H1 (cell line): ENCODE data around the gene SLC44A1.

ENCODE experiments used
- CTCF ChIP-seq, 3 experiments: IDR thresholded peaks; 1 replicate in 2 of 3; 2 replicates in 1 of 3; pipeline versions ENCODE4 v1.5.1 to v1.6.1; 2011; ENCODE audit warnings: low read length in 3 of 3, mild to moderate bottlenecking in 3 of 3, inconsistent platforms in 2 of 3, low read depth in 1 of 3, moderate library complexity in 1 of 3; ENCODE audit not compliant: insufficient read depth in 1 of 3; ENCODE audit errors: control extremely low read depth in 1 of 3
- EGR1 ChIP-seq: IDR thresholded peaks from 2 replicates; pipeline ENCODE4 v1.6.1; 2011; ENCODE audit warnings: low read depth, low read length, borderline replicate concordance
- FOSL1 ChIP-seq: IDR thresholded peaks from 2 replicates; pipeline ENCODE4 v1.6.1; 2011; ENCODE audit warnings: mild to moderate bottlenecking, low read depth, low read length, moderate library complexity; ENCODE audit not compliant: insufficient read depth
- POLR2AphosphoS5 ChIP-seq: IDR thresholded peaks from 2 replicates; pipeline ENCODE4 v1.6.1; 2011; ENCODE audit warnings: low read depth, low read length
- SP2 ChIP-seq: IDR thresholded peaks from 2 replicates; pipeline ENCODE4 v1.6.1; 2012; ENCODE audit warnings: mild to moderate bottlenecking, low read length, inconsistent platforms
- SUZ12 ChIP-seq: fragments of 200-600 bp; sonication (generic); IDR thresholded peaks from 2 replicates; pipeline ENCODE4 v1.6.1; 2012; ENCODE audit warnings: mild to moderate bottlenecking, inconsistent platforms, low read length, moderate library complexity, mixed read lengths
- YY1 ChIP-seq: IDR thresholded peaks from 2 replicates; pipeline ENCODE4 v1.6.1; 2011; ENCODE audit warnings: low read depth, mild to moderate bottlenecking, low read length

- TF ChIP-seq FOSL1 (no peak), YY1 (no peak), SUZ12 (no peak), CTCF (IDR thresholded peaks at IDR 0.05; ENCODE audit: control extremely low read depth in 1 of 3, insufficient read depth in 1 of 3, low read depth in 1 of 3, low read length in 3 of 3) (no peak), POLR2AphosphoS5 (no peak), SP2 (no peak), EGR1 (no peak)
Measured at GRCh38 chr9:105426657-105427056, 182.2 kb downstream of the SLC44A1 start.
